GM10266 (cell line): ENCODE results near the gene SBF1.

Source experiments
- DNase-seq: peaks from one replicate; pipeline ENCODE4 v3.0.0; 2012; ENCODE audit errors: extremely low spot score
- CTCF ChIP-seq: IDR thresholded peaks from 2 replicates; pipeline ENCODE4 v1.5.1; 2012; ENCODE audit warnings: mild to moderate bottlenecking, low read depth; ENCODE audit not compliant: control insufficient read depth, insufficient read depth; ENCODE audit errors: missing control alignments

Gene SBF1

GRCh38 chr22:50474710-50475651 lies at the start of gene SBF1:
Gene SBF1 (minus strand): TSS chr22:50475035. CDS start chr22:50474840, 195 bp downstream.
- TF ChIP-seq CTCF = no peak
- DNase-seq = peak; percentile 100

GRCh38 chr22:50523806-50524675 lies 49.2 kb upstream of the SBF1 start:
- DNase-seq = no peak
- TF ChIP-seq CTCF = no peak

GRCh38 chr22:50523458-50523805 lies 48.6 kb upstream of the SBF1 start:
- TF ChIP-seq CTCF = no peak
- DNase-seq = no peak

GRCh38 chr22:50522806-50523438 lies 48.1 kb upstream of the SBF1 start:
- no peak for TF ChIP-seq CTCF
- DNase-seq = no peak

GRCh38 chr22:50522208-50522805 lies 47.5 kb upstream of the SBF1 start:
- no peak for TF ChIP-seq CTCF
- no peak for DNase-seq

GRCh38 chr22:50521710-50522109 lies 46.9 kb upstream of the SBF1 start:
- no peak for TF ChIP-seq CTCF
- no peak for DNase-seq
